CD14-positive monocyte (primary cell): ENCODE measurements around the gene CRYBG3. TPM values are rescaled to one million over a fixed set of nuclear protein-coding genes. Genes with fewer than 3 reads are reported as not detected.

Experiments used
- DNase-seq, 3 donors: peaks; one replicate each; pipeline ENCODE4 v3.0.0-alpha.2; 2011 to 2022
- H2AFZ ChIP-seq: 2 replicates; pipeline ENCODE4 v1.6.0; 2012; ENCODE audit warnings: mild to moderate bottlenecking, low read depth, low read length, inconsistent platforms; ENCODE audit not compliant: insufficient read depth, poor library complexity, severe bottlenecking
- H3K27ac ChIP-seq, 2 donors: 1 replicate in 1 of 2; 2 replicates in 1 of 2; pipeline ENCODE4 v1.5.1; 2012 to 2013; ENCODE audit warnings: low read length in 2 of 2, control low read depth in 1 of 2, inconsistent platforms in 1 of 2, low read depth in 1 of 2, mild to moderate bottlenecking in 1 of 2
- H3K27me3 ChIP-seq, 2 donors: one replicate each; pipeline versions ENCODE4 v1.6.0 to v1.6.1; 2011 to 2013; ENCODE audit warnings: low read length in 2 of 2; ENCODE audit not compliant: control insufficient read depth in 2 of 2, insufficient read depth in 2 of 2
- H3K36me3 ChIP-seq, 2 donors: replicated peaks in 1 of 2; 1 replicate in 1 of 2; 2 replicates in 1 of 2; pipeline versions ENCODE4 v1.5.1 to v1.6.1; 2012 to 2013; ENCODE audit warnings: low read length in 2 of 2, control low read depth in 1 of 2, inconsistent platforms in 1 of 2, mild to moderate bottlenecking in 1 of 2; ENCODE audit not compliant: insufficient read depth in 2 of 2, control insufficient read depth in 1 of 2
- H3K4me1 ChIP-seq, 2 donors: 1 replicate in 1 of 2; 2 replicates in 1 of 2; pipeline versions ENCODE4 v1.5.1 to v1.6.1; 2012 to 2013; ENCODE audit warnings: low read length in 2 of 2, control low read depth in 1 of 2, inconsistent platforms in 1 of 2, mild to moderate bottlenecking in 1 of 2, moderate library complexity in 1 of 2; ENCODE audit not compliant: insufficient read depth in 2 of 2, control insufficient read depth in 1 of 2
- H3K4me2 ChIP-seq: replicated peaks from 2 replicates; pipeline ENCODE3; 2012; ENCODE audit warnings: low read length, moderate library complexity, mild to moderate bottlenecking; ENCODE audit not compliant: poor library complexity, severe bottlenecking; ENCODE audit errors: extremely low read depth
- H3K4me3 ChIP-seq, 3 experiments: fragments of 200-600 bp in 1 of 3; sonication (generic) in 1 of 3; replicated peaks in 1 of 3; 1 replicate in 2 of 3; 2 replicates in 1 of 3; pipeline ENCODE4 v1.5.1; 2011 to 2013; ENCODE audit warnings: low read length in 3 of 3, mild to moderate bottlenecking in 3 of 3, control low read depth in 2 of 3, low read depth in 2 of 3, inconsistent platforms in 1 of 3, moderate library complexity in 1 of 3
- H3K79me2 ChIP-seq: 2 replicates; pipeline ENCODE4 v1.6.0; 2012; ENCODE audit warnings: mild to moderate bottlenecking, control low read depth, inconsistent platforms, low read length, moderate library complexity; ENCODE audit not compliant: insufficient read depth
- H3K9ac ChIP-seq: 2 replicates; pipeline ENCODE4 v1.6.0; 2017; ENCODE audit warnings: low read length, mild to moderate bottlenecking; ENCODE audit not compliant: insufficient read depth, poor library complexity, severe bottlenecking
- H3K9me3 ChIP-seq, 2 donors: replicated peaks in 1 of 2; 1 replicate in 1 of 2; 2 replicates in 1 of 2; pipeline versions ENCODE4 v1.5.1 to v1.6.1; 2012 to 2013; ENCODE audit warnings: low read length in 2 of 2, control low read depth in 1 of 2; ENCODE audit not compliant: control insufficient read depth in 1 of 2, insufficient read depth in 1 of 2
- H4K20me1 ChIP-seq: 2 replicates; pipeline ENCODE4 v1.6.0; 2012; ENCODE audit warnings: mild to moderate bottlenecking, low read length, control low read depth, moderate library complexity; ENCODE audit not compliant: insufficient read depth
- H3K27ac Mint-ChIP-seq, 7 donors: one replicate each; pipeline ENCODE4 v1.8.0; 2020; ENCODE audit warnings: mild to moderate bottlenecking in 7 of 7, mixed read lengths in 7 of 7, moderate library complexity in 6 of 7, inconsistent platforms in 2 of 7
- H3K27me3 Mint-ChIP-seq, 3 donors: one replicate each; pipeline ENCODE4 v1.8.0; 2021 to 2022; ENCODE audit warnings: low read depth in 3 of 3, mild to moderate bottlenecking in 3 of 3, mixed read lengths in 3 of 3, moderate library complexity in 3 of 3, inconsistent platforms in 1 of 3
- H3K36me3 Mint-ChIP-seq, 2 donors: one replicate each; pipeline ENCODE4 v1.8.0; 2020; ENCODE audit warnings: mixed read lengths in 2 of 2, inconsistent platforms in 1 of 2, mild to moderate bottlenecking in 1 of 2
- H3K4me1 Mint-ChIP-seq: one replicate; pipeline ENCODE4 v1.8.0; 2020; ENCODE audit warnings: mild to moderate bottlenecking, mixed read lengths
- H3K4me3 Mint-ChIP-seq, 2 donors: one replicate each; pipeline ENCODE4 v1.8.0; 2020; ENCODE audit warnings: mild to moderate bottlenecking in 2 of 2, mixed read lengths in 2 of 2, moderate library complexity in 1 of 2
- H3K9me3 Mint-ChIP-seq, 7 donors: one replicate each; pipeline ENCODE4 v1.8.0; 2020 to 2022; ENCODE audit warnings: mixed read lengths in 7 of 7, mild to moderate bottlenecking in 6 of 7, moderate library complexity in 6 of 7, inconsistent platforms in 2 of 7
- WGBS: methylation state at CpG from one replicate; pipeline ENCODE4 v1.1.5; 2013; ENCODE audit warnings: missing lambda C conversion rate; ENCODE audit not compliant: insufficient coverage; 5-methylcytosine and 5-hydroxymethylcytosine counted together
- intact Hi-C, 2 donors: fragments of 100-400 bp; cut with micrococcal nuclease; formaldehyde crosslinking; loops; one replicate each; pipeline versions ENCODE4 v1.15.0 to v1.15.1; 2023
- polyA plus RNA-seq, 3 donors: library from polyadenylated mRNA; depleted of rRNA in 1 of 3; unstranded in 2 of 3; stranded (reverse) in 1 of 3; fragments of 300-500 nt in 2 of 3; fragments of >200 nt in 1 of 3; fragmentation: Illumina TruSeq in 2 of 3; gene quantifications; 1 replicate in 2 of 3; 2 replicates in 1 of 3; pipeline ENCODE4 v1.2.3, GENCODE V29; 2012 to 2021
- TF ChIP-seq, protein P1 (sequence below): fragments of 200-600 bp; IDR thresholded peaks from one replicate; pipeline ENCODE4 v1.8.0; 2022; ENCODE audit warnings: antibody characterized with exemption, mild to moderate bottlenecking

The CRYBG3 gene
- polyA plus RNA-seq, 3 donors, result 2.3 to 6.8 (median 5.3) TPM

DNA sequence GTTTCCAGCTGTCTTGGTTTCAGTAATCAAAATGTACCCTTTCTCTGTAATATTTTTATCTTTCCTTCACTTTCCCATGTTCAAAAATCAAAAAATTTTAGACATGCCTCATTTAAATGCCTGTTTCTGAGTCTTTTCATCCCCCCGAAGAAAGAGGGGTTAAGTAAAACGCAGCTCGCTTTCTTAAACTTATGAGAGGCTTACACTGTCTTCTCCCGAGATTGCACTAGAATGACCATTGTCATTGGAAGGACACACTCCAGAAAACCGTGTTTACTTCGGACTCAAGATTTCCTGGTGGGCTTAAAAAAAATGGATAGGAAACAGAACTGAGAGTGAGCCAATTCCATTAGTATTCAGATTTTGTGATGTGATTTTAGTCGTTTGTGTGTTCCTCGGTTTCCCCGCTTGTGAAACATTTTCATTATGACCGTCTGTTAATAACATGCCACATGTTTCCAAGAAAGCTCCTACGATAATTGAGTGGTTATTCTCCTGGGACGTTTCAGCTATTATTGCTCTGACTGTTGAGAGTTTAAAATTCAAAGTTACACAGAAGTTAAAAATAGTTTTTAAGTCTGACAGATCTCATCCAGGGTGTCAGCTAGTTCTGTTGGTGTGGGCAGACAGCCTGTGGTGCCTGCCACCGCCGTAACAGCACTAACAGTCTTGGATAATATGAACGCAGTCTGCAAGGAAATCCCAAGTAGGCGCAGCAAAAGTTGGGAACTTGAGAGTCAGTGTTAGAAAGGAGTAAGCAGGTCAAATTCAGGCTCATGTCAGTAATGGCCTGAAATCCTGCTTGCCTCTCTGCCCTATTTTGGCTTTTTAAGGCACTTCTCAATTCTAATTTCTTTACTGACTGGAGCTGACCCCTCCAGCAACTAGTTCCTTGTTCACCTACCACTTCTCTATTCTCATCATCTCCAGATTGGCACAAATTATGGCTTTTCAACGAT is 1.5 kb downstream of the CRYBG3 start:
- Histone ChIP-seq H3K4me1 (peaks cover 21 to 30% of the 10 kb centered on the region in 2 donors), H3K36me3 (no peaks in the 10 kb centered on the region), H3K9me3 (no peaks in the 10 kb centered on the region), H4K20me1 (peaks cover 55% of the 10 kb centered on the region), H3K4me3 (peak overlapping the region; percentile 58 to 90 (median 79)), H3K27me3 (peaks cover 4 to 24% of the 10 kb centered on the region in 2 donors), H3K4me2 (peak overlapping the region; percentile 88), H3K27ac (no peak overlapping the region), H2AFZ (peak overlapping the region; percentile 92), H3K9ac (peak overlapping the region; percentile 84), H3K79me2 (peaks cover 45% of the 10 kb centered on the region)
- H3K4me3 Mint-ChIP-seq, result peak overlapping the region; percentile 100
- H3K9me3 Mint-ChIP-seq, result peaks cover 0 to 3% (median 0%) of the 10 kb centered on the region in 7 donors
- peaks cover 7 to 11% of the 10 kb centered on the region in 2 donors for H3K36me3 Mint-ChIP-seq
- WGBS, result 88% methylated on average over 12 of the region's 17 CpGs
- peak; percentile 6 to 26 (median 7) for DNase-seq
- intact Hi-C loops, result no loop called here
- peaks cover 11 to 22% (median 18%) of the 10 kb centered on the region in 3 donors for H3K27me3 Mint-ChIP-seq
- TF ChIP-seq, protein P1, sequence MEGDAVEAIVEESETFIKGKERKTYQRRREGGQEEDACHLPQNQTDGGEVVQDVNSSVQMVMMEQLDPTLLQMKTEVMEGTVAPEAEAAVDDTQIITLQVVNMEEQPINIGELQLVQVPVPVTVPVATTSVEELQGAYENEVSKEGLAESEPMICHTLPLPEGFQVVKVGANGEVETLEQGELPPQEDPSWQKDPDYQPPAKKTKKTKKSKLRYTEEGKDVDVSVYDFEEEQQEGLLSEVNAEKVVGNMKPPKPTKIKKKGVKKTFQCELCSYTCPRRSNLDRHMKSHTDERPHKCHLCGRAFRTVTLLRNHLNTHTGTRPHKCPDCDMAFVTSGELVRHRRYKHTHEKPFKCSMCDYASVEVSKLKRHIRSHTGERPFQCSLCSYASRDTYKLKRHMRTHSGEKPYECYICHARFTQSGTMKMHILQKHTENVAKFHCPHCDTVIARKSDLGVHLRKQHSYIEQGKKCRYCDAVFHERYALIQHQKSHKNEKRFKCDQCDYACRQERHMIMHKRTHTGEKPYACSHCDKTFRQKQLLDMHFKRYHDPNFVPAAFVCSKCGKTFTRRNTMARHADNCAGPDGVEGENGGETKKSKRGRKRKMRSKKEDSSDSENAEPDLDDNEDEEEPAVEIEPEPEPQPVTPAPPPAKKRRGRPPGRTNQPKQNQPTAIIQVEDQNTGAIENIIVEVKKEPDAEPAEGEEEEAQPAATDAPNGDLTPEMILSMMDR, result no peak
- peaks cover 39% of the 10 kb centered on the region for H3K4me1 Mint-ChIP-seq
- peak overlapping the region in 5 of 7 donors; percentile 1 to 68 (median 16) for H3K27ac Mint-ChIP-seq

DNA sequence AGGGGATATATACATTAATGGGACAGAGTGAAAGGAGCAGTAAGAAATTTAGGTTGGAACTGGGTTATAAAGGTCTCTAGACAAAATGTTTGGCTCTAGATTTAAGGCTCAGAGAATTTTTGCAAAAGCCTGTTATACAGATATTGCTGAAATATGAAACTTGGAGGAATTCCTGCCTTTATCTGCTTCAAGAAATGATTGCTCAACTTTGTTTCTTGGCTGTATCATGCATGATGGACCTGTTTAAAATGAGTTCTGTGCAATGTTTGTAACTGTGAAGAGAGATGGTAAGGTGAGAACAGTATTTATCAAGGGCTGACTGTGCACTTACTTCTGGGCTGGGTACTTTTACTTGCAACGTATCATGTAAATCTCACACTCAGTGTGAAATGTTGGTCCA is 3.3 kb downstream of the CRYBG3 start:
- peaks cover 72% of the 10 kb centered on the region for H4K20me1 ChIP-seq
- H3K9me3 Mint-ChIP-seq, result peaks cover 0 to 3% (median 0%) of the 10 kb centered on the region in 7 donors
- DNase-seq, result no peak
- H3K4me3 Mint-ChIP-seq, result no peak overlapping the region
- no peak overlapping the region for H3K4me3 ChIP-seq
- H2AFZ ChIP-seq, result no peak overlapping the region
- no peak overlapping the region for H3K27ac ChIP-seq
- peaks cover 4 to 13% of the 10 kb centered on the region in 2 donors for H3K27me3 ChIP-seq
- H3K27me3 Mint-ChIP-seq, result peaks cover 9 to 13% (median 10%) of the 10 kb centered on the region in 3 donors
- 100% methylated on average over 1 of the region's 1 CpG for whole genome bisulfite sequencing
- peaks cover 21 to 30% of the 10 kb centered on the region in 2 donors for H3K4me1 ChIP-seq
- no peaks in the 10 kb centered on the region for H3K9me3 ChIP-seq
- H3K4me1 Mint-ChIP-seq, result peaks cover 47% of the 10 kb centered on the region
- no peaks in the 10 kb centered on the region for H3K36me3 ChIP-seq
- H3K4me2 ChIP-seq, result no peak overlapping the region
- peak overlapping the region in 1 of 7 donors; percentile 15 for H3K27ac Mint-ChIP-seq
- TF ChIP-seq, protein P1, result no peak
- H3K79me2 ChIP-seq, result peaks cover 57% of the 10 kb centered on the region
- intact Hi-C loops, result no loop called here
- H3K9ac ChIP-seq, result no peak overlapping the region
- H3K36me3 Mint-ChIP-seq, result peaks cover 7 to 15% of the 10 kb centered on the region in 2 donors
